Islet of Langerhans (tissue), 1 donor: ENCODE measurements around the gene RPL29.

Source experiments
- FAIRE-seq: peaks from one replicate; lab custom pipeline; 2011; peaks lifted over from hg19 to GRCh38; lab: Jason Lieb, UNC

The RPL29 gene

GRCh38 chr3:51962854-51963530 lies 32.7 kb downstream of the RPL29 start:
- FAIRE-seq, result no peak

DNA sequence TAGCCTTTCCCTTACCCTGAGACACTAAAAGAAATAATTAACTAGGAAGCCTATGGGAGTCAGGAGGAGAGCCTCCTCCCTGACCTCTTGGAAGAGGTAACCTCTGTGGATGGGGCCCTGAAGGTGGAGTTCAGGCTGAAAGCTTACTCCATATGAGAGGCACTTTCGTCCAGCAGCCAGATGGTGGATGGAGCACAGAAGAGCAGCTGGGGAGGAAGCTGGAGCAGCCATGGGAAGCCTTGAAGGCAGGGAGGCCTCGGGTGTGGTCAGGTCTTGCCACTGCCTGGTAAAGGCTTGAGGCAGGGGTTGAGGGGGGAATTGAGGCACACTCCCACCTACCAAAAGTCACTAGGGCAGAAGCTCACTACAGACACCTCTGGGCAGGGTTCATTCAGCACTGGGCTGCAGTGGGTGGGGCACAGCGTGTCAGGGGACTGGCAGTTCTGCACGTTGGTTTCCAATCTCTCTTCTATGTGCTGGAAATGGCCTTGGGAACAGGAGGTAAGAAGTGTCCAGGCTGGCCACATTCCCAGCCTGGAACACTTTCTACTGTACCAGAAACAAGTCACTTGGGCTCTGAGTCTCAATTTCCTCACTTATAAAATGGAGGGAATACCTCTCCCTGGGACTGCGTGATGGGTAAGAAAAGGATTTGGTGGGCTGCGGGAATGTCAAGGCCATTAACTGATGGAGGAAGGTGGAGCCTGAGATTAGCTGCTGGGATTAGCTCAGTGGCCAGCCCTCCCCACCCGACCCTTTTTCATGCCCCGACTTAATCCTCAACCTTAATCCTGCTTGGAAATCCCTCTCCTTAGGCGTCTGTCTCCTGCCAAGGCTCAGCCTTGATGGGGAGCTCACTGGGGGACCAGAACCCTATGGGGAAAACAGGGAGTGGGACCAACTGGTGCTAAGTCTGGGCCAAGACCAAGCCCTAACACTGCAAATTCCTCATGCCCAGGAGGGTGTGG lies 33.8 kb downstream of the RPL29 start:
- no peak for FAIRE-seq

DNA sequence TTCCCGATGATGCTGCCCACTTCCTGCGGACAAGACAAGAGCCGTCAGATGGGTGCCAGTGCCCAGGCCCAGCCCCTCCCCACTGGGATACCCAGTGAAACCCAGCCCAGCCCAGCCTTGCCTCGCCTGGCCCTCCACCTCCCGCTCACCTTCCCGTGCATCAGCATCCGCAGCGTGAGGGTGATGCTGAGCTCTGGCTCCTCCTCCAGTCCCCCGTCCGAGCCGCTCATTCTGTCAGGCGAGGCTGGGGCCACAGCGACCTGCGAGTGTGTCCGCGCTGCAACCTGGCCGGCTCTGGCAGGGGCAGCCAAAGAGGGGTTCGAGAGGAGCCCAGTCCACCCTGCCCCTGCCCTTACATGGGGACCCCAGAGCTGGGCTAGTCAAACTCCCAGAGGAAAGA lies 34.7 kb downstream of the RPL29 start:
- no peak for FAIRE-seq

DNA sequence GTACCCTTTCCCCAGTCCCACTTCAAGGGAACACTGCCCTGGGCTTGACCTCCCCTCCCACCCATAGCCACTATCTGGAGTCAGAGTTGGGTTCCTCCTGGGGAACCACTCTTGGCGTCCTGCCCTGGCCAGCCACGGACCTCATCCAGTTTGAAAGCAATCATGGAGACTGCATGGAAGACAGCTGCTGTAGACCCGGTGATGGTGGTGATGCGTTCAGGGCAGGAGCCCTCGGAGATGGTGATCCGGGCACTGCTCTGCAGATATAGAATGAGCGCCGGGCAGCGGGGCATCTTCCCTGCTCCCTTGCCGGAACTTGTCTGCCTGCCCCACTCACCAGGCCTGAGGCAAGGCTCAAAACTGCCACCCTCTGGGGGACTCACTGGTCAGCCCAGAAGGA lies 35.3 kb downstream of the RPL29 start:
- FAIRE-seq, result no peak

DNA sequence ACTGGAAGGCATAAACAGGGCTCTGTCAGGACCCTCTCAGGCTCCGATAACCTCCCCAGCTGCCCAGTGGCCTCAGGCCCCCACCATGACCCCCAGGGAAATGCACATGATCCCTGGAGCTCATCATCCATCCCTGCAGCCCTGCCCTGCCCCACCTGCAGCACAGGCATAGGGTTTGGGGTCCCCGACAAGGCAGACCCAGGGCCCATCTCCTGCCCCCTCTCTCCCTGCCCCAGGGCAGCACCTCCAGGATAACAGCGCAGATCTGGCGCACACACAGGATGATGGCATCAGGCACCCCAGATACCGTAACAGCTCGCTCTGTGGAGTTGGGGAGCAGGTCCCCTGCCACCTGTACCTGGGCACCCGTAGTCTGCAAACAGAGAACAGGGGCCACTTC lies 36.0 kb downstream of the RPL29 start:
- FAIRE-seq, result no peak

- no peak for FAIRE-seq
Observed at GRCh38 chr3:51958603-51959521, 36.8 kb downstream of the RPL29 start.

DNA sequence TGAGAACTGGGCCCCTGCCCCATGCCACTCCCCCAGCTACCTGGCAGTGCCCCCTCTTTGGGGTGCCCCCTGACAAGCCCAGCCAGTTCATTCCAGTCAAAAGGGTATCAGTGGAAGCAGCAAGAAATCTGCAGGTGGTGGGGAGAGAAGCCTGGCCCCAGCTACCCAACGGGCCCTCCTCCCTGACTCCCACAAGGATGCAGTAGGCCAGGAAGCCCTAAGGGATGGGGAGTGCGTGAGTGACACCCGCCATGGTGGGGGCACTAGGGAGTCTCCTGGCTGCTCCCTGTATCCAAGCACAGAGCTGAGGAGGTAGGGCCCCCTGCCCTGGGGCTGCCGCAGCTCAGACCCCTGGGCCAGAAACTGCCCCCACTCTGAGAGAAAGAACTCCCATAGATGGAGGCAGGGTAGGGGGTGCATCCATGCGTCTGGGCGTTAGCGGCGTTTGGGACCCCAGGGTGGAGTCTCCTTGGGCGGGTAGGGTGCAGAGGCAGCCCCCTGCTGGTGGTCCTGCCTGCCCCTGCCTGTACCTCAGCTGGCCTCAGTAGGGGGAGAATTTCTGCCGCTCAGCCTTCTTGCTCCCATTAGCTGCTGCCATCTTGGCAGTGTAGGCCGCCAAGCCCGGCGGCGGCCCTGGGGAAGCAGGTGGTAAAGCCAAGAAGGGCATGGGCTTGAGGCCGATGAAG lies 38.0 kb downstream of the RPL29 start:
- FAIRE-seq, result no peak

GRCh38 chr3:51955893-51956770 lies 39.6 kb downstream of the RPL29 start:
- FAIRE-seq, result no peak

GRCh38 chr3:51955175-51955892 lies 40.4 kb downstream of the RPL29 start, which contains the start of gene GPR62:
TSS of gene GPR62 (plus strand) at chr3:51955381. CDS start at chr3:51955653, 272 bp downstream.
- FAIRE-seq, result no peak

- no peak for FAIRE-seq
Observed at GRCh38 chr3:51954713-51955112, 41.0 kb downstream of the RPL29 start.

GRCh38 chr3:51954105-51954504 lies 41.6 kb downstream of the RPL29 start:
- no peak for FAIRE-seq

DNA sequence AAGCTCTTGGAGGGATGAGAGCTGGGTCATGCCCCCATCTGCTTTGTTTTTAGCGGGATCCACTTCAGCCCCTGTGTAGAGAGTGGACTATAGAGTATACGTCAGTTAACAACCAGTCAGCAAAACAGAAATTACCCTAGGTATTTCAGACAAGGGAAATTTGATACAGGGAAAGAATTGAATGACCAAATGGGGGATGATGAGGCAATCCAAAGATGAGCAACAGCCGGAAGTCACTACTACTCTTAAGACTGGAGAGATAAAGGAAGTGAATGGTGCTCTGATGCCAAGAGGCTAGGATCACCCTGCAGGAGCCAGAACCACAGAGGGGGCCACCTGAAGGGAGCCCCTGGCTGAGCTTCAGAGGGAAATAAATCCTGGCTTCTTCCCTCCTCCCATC lies 42.2 kb downstream of the RPL29 start:
- FAIRE-seq, result no peak

- no peak for FAIRE-seq
Observed at GRCh38 chr3:51950899-51951298, 44.8 kb downstream of the RPL29 start.

- no peak for FAIRE-seq
Observed at GRCh38 chr3:51949121-51949520, 46.6 kb downstream of the RPL29 start.

DNA sequence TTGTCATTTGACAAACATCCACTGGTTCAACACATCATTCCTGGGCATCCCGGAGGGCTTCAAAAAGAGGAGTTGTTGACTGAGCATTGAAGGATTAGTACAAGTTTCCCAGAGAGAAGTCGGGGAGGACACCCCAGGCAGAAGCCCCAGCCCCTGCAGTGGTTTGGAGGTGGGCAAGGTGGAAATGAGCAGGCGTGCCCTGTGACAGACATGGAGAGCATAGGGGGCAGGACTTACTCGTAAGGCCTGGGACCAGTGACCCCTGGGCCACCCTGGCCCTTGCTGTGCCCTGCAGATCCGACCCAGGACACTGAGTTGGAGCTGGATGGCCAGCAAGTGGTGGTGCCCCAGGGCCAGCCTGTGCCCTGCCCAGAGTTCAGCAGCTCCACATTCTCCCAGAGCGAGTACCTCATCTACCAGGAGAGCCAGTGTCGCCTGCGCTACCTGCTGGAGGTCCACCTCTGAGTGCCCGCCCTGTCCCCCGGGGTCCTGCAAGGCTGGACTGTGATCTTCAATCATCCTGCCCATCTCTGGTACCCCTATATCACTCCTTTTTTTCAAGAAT lies 47.6 kb downstream of the RPL29 start:
- FAIRE-seq, result no peak

- FAIRE-seq, result no peak
Observed at GRCh38 chr3:51947215-51947900, 48.3 kb downstream of the RPL29 start.

DNA sequence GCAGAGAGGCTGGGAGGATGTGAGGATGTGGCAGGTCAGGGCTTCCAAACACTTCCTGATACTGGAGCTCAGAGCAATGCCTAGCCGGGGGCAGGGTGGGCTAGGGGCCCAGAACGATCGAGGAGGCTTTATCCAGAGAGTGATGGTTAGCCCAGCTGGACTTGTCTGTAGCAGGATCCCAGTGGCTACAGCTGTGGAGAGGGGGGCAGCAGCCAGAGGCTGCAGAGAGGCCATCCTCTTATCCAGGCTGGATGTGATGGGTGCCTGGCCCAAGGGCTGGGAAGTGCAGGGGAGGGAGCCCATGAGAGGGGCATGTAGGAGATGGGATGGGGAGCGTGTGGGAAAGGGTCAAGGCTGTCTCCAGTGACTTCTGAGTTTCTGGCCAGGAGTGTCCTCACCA lies 48.9 kb downstream of the RPL29 start:
- FAIRE-seq, result no peak

DNA sequence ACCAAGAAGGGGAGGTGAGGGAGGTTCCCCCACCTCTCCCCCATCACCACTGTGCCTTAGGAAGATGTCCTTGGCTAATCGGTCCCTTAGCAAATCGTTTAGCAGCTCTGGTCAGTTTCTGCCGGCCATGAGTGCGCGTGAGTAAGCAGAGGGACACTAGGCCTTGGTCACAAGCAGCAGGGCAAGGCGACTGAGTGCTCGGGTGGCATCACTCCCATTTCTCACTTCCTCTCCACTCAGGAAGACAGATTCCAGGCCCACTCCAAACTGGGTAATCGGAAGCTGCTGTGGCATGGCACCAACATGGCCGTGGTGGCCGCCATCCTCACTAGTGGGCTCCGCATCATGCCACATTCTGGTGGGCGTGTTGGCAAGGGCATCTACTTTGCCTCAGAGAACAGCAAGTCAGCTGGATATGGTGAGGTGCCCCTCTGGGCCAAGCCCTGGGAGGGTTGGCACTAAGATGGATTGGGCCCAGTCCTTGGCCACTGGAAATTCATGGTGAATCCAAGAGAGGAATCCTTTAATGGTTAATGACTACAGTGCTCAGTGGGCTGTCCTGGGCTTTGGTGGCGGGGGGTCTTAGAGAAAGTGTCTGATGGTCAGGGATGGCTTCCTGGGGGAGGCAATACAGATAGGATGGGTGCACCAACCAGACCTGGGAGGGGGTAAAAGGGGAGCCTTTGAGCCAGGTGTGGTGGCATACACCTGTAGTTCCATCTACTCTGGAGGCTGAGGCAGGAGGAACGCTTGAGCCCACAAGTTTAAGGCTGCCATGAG lies 49.6 kb downstream of the RPL29 start:
- no peak for FAIRE-seq
